Putamen (tissue), 1 donor: ENCODE measurements around the gene NIPA2.

Experiments
- DNase-seq: peaks from one replicate; pipeline ENCODE4 v3.0.0-alpha.2; 2016; ENCODE audit warnings: low spot score

NIPA2 gene

GRCh38 chr15:22877607-22878006 is 39.1 kb downstream of the NIPA2 start:
- no peak for DNase-seq

GRCh38 chr15:22878103-22878502 is 39.6 kb downstream of the NIPA2 start:
- no peak for DNase-seq

- no peak for DNase-seq
These were observed 41.9 kb downstream of the NIPA2 start for GRCh38 chr15:22880068-22880980.

- no peak for DNase-seq
These were observed 42.7 kb downstream of the NIPA2 start for GRCh38 chr15:22880981-22881738.

GRCh38 chr15:22881739-22882440 is 43.4 kb downstream of the NIPA2 start:
- DNase-seq = no peak

GRCh38 chr15:22883196-22883595 is 44.7 kb downstream of the NIPA2 start:
- DNase-seq = no peak

DNA sequence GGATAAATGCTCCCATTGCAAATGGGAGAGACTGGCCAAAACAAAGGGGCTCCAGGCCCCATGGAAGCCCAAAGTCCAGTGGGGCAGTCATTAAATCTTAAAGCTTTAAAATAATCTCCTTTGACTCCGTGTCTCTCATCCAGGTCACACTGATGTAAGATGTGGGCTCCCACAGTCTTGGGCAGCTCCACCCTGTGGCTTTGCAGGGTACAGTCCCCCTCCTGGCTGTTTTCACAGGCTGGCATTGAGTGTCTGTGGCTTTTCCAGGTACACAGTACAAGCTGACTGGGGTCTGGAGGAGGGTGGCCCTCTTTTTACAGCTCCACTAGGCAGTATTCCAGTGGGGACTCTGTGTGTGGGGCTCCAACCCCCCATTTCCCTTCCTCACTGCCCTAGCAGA is 45.9 kb downstream of the NIPA2 start:
- no peak for DNase-seq

- DNase-seq = no peak
These were observed 46.7 kb downstream of the NIPA2 start for GRCh38 chr15:22885120-22885519.

GRCh38 chr15:22887157-22887951 is 48.9 kb downstream of the NIPA2 start:
- DNase-seq = peak; percentile 15

GRCh38 chr15:22888120-22888859 is 49.8 kb downstream of the NIPA2 start:
- no peak for DNase-seq

- DNase-seq = no peak
These were observed 50.8 kb downstream of the NIPA2 start for GRCh38 chr15:22889146-22889818.

DNA sequence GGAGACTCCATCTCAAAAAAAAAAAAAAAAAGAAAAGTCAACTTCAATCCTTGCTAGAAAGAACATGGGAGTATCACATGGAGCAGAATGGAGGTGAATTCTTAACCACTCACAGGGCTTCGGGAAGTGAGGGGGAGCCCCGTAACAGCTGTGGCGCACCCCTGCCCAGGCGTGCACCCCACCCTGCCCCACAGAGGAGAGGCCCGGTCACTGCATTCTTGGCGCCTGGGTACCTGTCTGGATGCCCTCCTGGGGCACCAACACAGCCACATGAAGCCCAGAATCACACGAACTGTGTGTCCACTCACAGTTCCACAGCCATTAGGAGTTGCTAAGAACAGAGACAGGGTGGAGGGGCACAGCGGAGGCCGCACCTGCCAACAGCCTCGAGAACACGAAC is 51.8 kb downstream of the NIPA2 start:
- no peak for DNase-seq

- DNase-seq = no peak
These were observed 53.2 kb downstream of the NIPA2 start for GRCh38 chr15:22891426-22892210.

- no peak for DNase-seq
These were observed 53.9 kb downstream of the NIPA2 start for GRCh38 chr15:22892333-22892732.

GRCh38 chr15:22893081-22893480 is 54.6 kb downstream of the NIPA2 start:
- no peak for DNase-seq

GRCh38 chr15:22893881-22894280 is 55.4 kb downstream of the NIPA2 start:
- DNase-seq = no peak

DNA sequence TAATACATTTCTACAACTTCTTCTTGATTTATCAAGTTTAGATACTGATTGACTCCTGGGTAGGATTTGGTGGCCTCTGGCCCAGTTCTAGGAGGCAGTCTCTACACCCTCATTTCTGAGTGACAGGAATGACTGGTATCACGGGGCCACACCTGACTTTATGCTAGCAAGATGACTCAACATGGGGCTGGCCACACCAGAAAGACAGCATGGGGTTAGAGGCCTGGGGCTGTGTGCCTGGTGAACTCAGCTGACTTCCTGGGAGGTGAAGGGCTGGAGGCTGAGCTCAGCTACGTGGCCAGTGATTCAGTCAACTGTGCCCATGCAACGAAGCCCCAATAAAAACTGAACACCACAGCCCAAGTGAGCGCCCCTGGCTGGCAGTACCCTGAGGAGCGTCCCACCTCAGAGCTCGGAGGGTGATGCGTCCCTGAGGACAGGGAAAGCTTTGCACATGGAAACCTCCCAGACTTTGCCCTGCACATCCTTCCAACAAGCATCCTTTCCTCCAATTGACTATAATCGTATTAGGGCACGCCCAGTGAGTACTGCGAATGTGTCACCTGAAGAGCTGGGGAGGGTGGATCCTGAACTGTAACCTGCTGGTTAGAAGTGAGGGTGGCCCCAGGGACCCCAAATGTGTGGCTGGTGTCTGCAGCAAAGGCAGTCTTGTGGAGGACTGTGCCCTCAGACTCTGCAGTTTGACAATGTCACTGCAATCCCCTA is 57.2 kb downstream of the NIPA2 start:
- no peak for DNase-seq

GRCh38 chr15:22902046-22902445 is 63.6 kb downstream of the NIPA2 start:
- no peak for DNase-seq

- DNase-seq = no peak
These were observed 64.1 kb downstream of the NIPA2 start for GRCh38 chr15:22902578-22902977.
